K562 (cell line): ENCODE measurements around the gene FASN. TPM values are rescaled to one million over a fixed set of nuclear protein-coding genes. Genes with fewer than 3 reads are reported as not detected.

ENCODE experiments used
- ATAC-seq: fragments of 200-7000 bp; cut with Tn5 transposase; 3 replicates; pipeline ENCODE4 v1.9.1; 2020; ENCODE audit warnings: moderate library complexity
- BruUV-seq: library from RNA; stranded (reverse); fragments of 400-500 nt; replicated peaks from 2 replicates; lab custom pipeline; 2021; lab: Mats Ljungman, UMichigan
- CTCF ChIA-PET: fragments of 300-600 bp; formaldehyde crosslinking; extraction: SDS; loops from one replicate; lab custom pipeline; 2021; ENCODE audit warnings: low intra/inter-chr PET ratio; lab: Yijun Ruan, JAX
- POLR2A ChIA-PET: fragments of 300-600, 350-650 bp; sonication (Branson Sonifier 250); formaldehyde crosslinking; extraction: SDS; loops from one replicate; lab custom pipeline; 2021; ENCODE audit warnings: antibody characterized with exemption, inconsistent platforms; lab: Yijun Ruan, JAX
- DNase-seq, 4 experiments: peaks; one replicate each; pipeline versions ENCODE4 v3.0.0 to v3.0.0-alpha.2; 2011 to 2018; ENCODE audit warnings: low spot score in 3 of 4, mixed read lengths in 3 of 4; ENCODE audit errors: extremely low read depth in 1 of 4
- FAIRE-seq: peaks from 2 replicates; lab custom pipeline; 2011; peaks lifted over from hg19 to GRCh38; lab: Jason Lieb, UNC
- H2AFZ ChIP-seq: 2 replicates; pipeline ENCODE4 v1.6.0; 2011; ENCODE audit warnings: low read depth, low read length, control low read depth, inconsistent platforms
- H3K27ac ChIP-seq: fragments of 200-600 bp; 3 replicates; pipeline ENCODE4 v1.8.0; 2011; ENCODE audit warnings: low read depth, mild to moderate bottlenecking, control low read depth, inconsistent platforms, low read length, moderate library complexity, mixed read lengths; ENCODE audit errors: extremely low read depth
- H3K27me3 ChIP-seq, 2 experiments: fragments of 300-600 bp in 1 of 2; 2 replicates in 1 of 2; 3 replicates in 1 of 2; pipeline versions ENCODE4 v1.6.0 to v1.8.0; 2011; ENCODE audit warnings: inconsistent platforms in 2 of 2, low read length in 2 of 2, mild to moderate bottlenecking in 1 of 2, mixed read lengths in 1 of 2, moderate library complexity in 1 of 2; ENCODE audit not compliant: control insufficient read depth in 2 of 2, insufficient read depth in 2 of 2
- H3K36me3 ChIP-seq: fragments of 300-600 bp; 3 replicates; pipeline ENCODE4 v1.8.0; 2011; ENCODE audit warnings: mild to moderate bottlenecking, low read length, inconsistent platforms; ENCODE audit not compliant: control insufficient read depth, insufficient read depth
- H3K4me1 ChIP-seq, 2 experiments: fragments of 200-600 bp in 1 of 2; replicated peaks in 1 of 2; 2 replicates in 1 of 2; 3 replicates in 1 of 2; pipeline versions ENCODE4 v1.5.1 to v1.8.0; 2011; ENCODE audit warnings: inconsistent platforms in 2 of 2, low read length in 2 of 2, mild to moderate bottlenecking in 1 of 2, mixed read lengths in 1 of 2, moderate library complexity in 1 of 2; ENCODE audit not compliant: control insufficient read depth in 2 of 2, insufficient read depth in 2 of 2
- H3K4me2 ChIP-seq: 2 replicates; pipeline ENCODE4 v1.6.1; 2011; ENCODE audit warnings: low read length, control low read depth, inconsistent platforms, mixed read lengths; ENCODE audit not compliant: insufficient read depth
- H3K4me3 ChIP-seq: fragments of 200-600 bp; sonication (generic), shearing (Covaris generic); 2 replicates; pipeline ENCODE4 v1.5.1; 2016; ENCODE audit warnings: control low read depth, inconsistent platforms
- H3K79me2 ChIP-seq: fragments of 200-600 bp; 3 replicates; pipeline ENCODE4 v1.8.0; 2011; ENCODE audit warnings: low read length, inconsistent platforms; ENCODE audit not compliant: control insufficient read depth, insufficient read depth
- H3K9ac ChIP-seq, 2 experiments: 2 replicates each; pipeline versions ENCODE4 v1.6.0 to v1.6.1; 2011; ENCODE audit warnings: low read depth in 2 of 2, low read length in 2 of 2, control low read depth in 1 of 2, inconsistent platforms in 1 of 2, mild to moderate bottlenecking in 1 of 2, mixed read lengths in 1 of 2; ENCODE audit not compliant: insufficient read depth in 1 of 2
- H3K9me1 ChIP-seq: one replicate; pipeline ENCODE4 v1.6.0; 2011; ENCODE audit warnings: inconsistent platforms, mild to moderate bottlenecking, low read length, moderate library complexity; ENCODE audit not compliant: control insufficient read depth, insufficient read depth
- H3K9me3 ChIP-seq: replicated peaks from 2 replicates; pipeline ENCODE4 v1.5.1; 2011; ENCODE audit warnings: low read depth, low read length, inconsistent platforms; ENCODE audit not compliant: control insufficient read depth, insufficient read depth
- H4K20me1 ChIP-seq: replicated peaks from 2 replicates; pipeline ENCODE4 v1.6.1; 2011; ENCODE audit warnings: low read length, inconsistent platforms, mixed read lengths; ENCODE audit not compliant: control insufficient read depth, insufficient read depth
- CBX5 ChIP-seq: IDR thresholded peaks from 2 replicates; pipeline ENCODE4 v1.6.1; 2014; ENCODE audit warnings: low read depth, borderline replicate concordance
- ZNF274 ChIP-seq: IDR thresholded peaks from 2 replicates; pipeline ENCODE4 v1.6.1; 2011; ENCODE audit warnings: low read depth, mild to moderate bottlenecking, low read length, moderate library complexity, borderline replicate concordance
- ZNF561 ChIP-seq: fragments of 450-650 bp; formaldehyde crosslinking; conservative IDR thresholded peaks from 2 replicates; pipeline ENCODE4 v1.4.0; 2020; ENCODE audit warnings: mild to moderate bottlenecking, moderate library complexity
- WGBS: fragments of 100-300 bp; shearing (Covaris generic); methylation state at CpG from one replicate; pipeline ENCODE4 v1.1.6; 2016; ENCODE audit warnings: low coverage, mixed read lengths; ENCODE audit not compliant: insufficient coverage; ENCODE audit errors: missing lambda C conversion rate; 5-methylcytosine and 5-hydroxymethylcytosine counted together
- in situ Hi-C: fragments of 300-500 bp; cut with MboI; formaldehyde crosslinking; loops from 4 replicates; pipeline ENCODE4 v1.15.0; 2018; ENCODE audit warnings: inconsistent platforms, mixed read lengths
- intact Hi-C: fragments of 100-400 bp; cut with micrococcal nuclease; formaldehyde crosslinking; loops from 2 replicates; pipeline ENCODE4 v1.14.2; 2022
- polyA plus RNA-seq, 8 experiments: library from polyadenylated mRNA; depleted of rRNA in 4 of 8; stranded (reverse) in 5 of 8; unstranded in 3 of 8; fragments of >200 nt; fragmentation: Nextera tagmentation in 2 of 8; fragmentation: Illumina TruSeq in 1 of 8; extraction: Ambion mirVana in 2 of 8; extraction: Trizol in 1 of 8; gene quantifications; 2 replicates each; pipeline versions ENCODE4 v1.2.1 to v1.2.3, GENCODE V29; 2011 to 2014; ENCODE audit warnings: inconsistent platforms in 1 of 8, missing spikeins in 1 of 8
- total RNA-seq, 7 experiments: library from RNA; depleted of rRNA in 6 of 7; stranded (reverse); fragments of >200 nt in 6 of 7; fragmentation: Illumina TruSeq in 2 of 7; extraction: Trizol in 2 of 7; gene quantifications; 2 replicates each; pipeline versions ENCODE4 v1.2.1 to v1.2.3, GENCODE V29; 2011 to 2021; ENCODE audit warnings: low replicate concordance in 1 of 7
- TF ChIP-seq, protein P1 (sequence below): fragments of 250-450 bp; sonication (Bioruptor Pico); IDR thresholded peaks from 2 replicates; pipeline ENCODE4 v1.4.0; 2020; ENCODE audit warnings: mild to moderate bottlenecking, moderate library complexity

FASN gene
- total and polyA plus RNA-seq, 9 of the 15 experiments (the other 6 are each of a cell fraction or from before 2014, with no cell fraction given), result 0.15 to 663 (median 49.9) TPM

DNA sequence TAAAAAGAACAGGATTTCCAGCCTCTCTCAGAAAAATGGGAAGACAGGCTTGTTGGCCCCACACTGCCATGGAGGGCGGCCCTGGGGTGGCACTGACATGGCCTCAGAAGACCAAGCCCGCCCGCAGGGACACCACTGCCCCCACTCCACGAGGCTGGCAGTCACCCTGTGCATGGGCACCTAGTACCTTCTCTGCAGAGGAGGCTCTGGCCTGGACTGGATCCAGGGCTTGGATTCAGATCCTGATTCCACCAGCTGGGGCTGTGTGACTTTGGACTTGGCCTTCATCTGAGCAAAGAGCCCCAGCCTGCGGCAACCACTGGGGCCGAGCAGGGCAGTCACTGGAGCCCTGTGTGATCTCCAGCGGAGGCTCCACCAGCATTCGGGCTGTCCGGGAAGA is 16.8 kb upstream of the FASN start:
- in situ Hi-C loops, result no loop called here
- POLR2A ChIA-PET, result interaction anchor here (0.6 kb wide), 1 partner anchor 16 kb away, joined by 3 read pairs; the partner anchor contains the start of gene FASN
- 93% methylated on average over 9 of the region's 9 CpGs for WGBS

More for the DNA sequence above, 16.8 kb upstream of the FASN start:
- Histone ChIP-seq H3K27me3 (no peaks in the 10 kb centered on the region; a peak in 1 of 5 replicates), H3K4me3 (no peak overlapping the region), H3K79me2 (peaks cover 2% of the 10 kb centered on the region; the same call in 1 of the 3 replicates), H3K4me1 (peaks cover 34 to 50% of the 10 kb centered on the region in 2 experiments), H3K9me1 (peaks cover 7% of the 10 kb centered on the region), H3K9me3 (no peaks in the 10 kb centered on the region), H3K27ac (no peak overlapping the region), H4K20me1 (no peaks in the 10 kb centered on the region; the same call in 1 of the 2 replicates), H3K36me3 (peaks cover 19% of the 10 kb centered on the region; the same call in 2 of the 3 replicates), H3K4me2 (no peak overlapping the region), H3K9ac (peak overlapping the region in 1 of 2 experiments; percentile 77; a peak in 2 of 4 replicates), H2AFZ (no peak overlapping the region)
- CTCF ChIA-PET, result no interaction called here
- no peak for FAIRE-seq
- BruUV-seq, result no TSS peak
- intact Hi-C loops, result no loop called here
- no peak for DNase-seq
- TF ChIP-seq, protein P1, sequence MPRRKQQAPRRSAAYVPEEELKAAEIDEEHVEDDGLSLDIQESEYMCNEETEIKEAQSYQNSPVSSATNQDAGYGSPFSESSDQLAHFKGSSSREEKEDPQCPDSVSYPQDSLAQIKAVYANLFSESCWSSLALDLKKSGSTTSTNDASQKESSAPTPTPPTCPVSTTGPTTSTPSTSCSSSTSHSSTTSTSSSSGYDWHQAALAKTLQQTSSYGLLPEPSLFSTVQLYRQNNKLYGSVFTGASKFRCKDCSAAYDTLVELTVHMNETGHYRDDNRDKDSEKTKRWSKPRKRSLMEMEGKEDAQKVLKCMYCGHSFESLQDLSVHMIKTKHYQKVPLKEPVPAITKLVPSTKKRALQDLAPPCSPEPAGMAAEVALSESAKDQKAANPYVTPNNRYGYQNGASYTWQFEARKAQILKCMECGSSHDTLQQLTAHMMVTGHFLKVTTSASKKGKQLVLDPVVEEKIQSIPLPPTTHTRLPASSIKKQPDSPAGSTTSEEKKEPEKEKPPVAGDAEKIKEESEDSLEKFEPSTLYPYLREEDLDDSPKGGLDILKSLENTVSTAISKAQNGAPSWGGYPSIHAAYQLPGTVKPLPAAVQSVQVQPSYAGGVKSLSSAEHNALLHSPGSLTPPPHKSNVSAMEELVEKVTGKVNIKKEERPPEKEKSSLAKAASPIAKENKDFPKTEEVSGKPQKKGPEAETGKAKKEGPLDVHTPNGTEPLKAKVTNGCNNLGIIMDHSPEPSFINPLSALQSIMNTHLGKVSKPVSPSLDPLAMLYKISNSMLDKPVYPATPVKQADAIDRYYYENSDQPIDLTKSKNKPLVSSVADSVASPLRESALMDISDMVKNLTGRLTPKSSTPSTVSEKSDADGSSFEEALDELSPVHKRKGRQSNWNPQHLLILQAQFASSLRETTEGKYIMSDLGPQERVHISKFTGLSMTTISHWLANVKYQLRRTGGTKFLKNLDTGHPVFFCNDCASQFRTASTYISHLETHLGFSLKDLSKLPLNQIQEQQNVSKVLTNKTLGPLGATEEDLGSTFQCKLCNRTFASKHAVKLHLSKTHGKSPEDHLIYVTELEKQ (CRISPR knock-in tag), result no peak
- TF ChIP-seq CBX5 (no peak), ZNF561 (CRISPR knock-in tag) (no peak), ZNF274 (no peak)
- no peak for ATAC-seq
